ENCODE results near the gene ABCA12.

GRCh38 chr2:215186021-215186420 lies 47.6 kb upstream of the ABCA12 start:
- no peak for TF ChIP-seq FOXM1 (IDR thresholded peaks at IDR 0.05; ENCODE audit: borderline replicate concordance, low read depth)
- no peak for TF ChIP-seq REST (IDR thresholded peaks at IDR 0.05; ENCODE audit: low read depth)
- TF ChIP-seq EP300 (IDR thresholded peaks at IDR 0.05; ENCODE audit: borderline replicate concordance) = no peak
- no peak for TF ChIP-seq NFIC (IDR thresholded peaks at IDR 0.05)
- TF ChIP-seq TAF1 (IDR thresholded peaks at IDR 0.05; ENCODE audit: low read depth) = no peak
- TF ChIP-seq ZBTB7A (IDR thresholded peaks at IDR 0.05; ENCODE audit: low read depth) = no peak
- TF ChIP-seq RAD21 (IDR thresholded peaks at IDR 0.05; ENCODE audit: low read depth) = no peak
- no peak for TF ChIP-seq CREB1 (IDR thresholded peaks at IDR 0.05; ENCODE audit: low read depth)
- TF ChIP-seq TEAD4 (IDR thresholded peaks at IDR 0.05) = no peak
- TF ChIP-seq EGR1 (IDR thresholded peaks at IDR 0.05) = no peak
- TF ChIP-seq TCF12 (IDR thresholded peaks at IDR 0.05; ENCODE audit: low read depth) = no peak
- TF ChIP-seq USF1 (IDR thresholded peaks at IDR 0.05) = no peak
- TF ChIP-seq CEBPB (IDR thresholded peaks at IDR 0.05) = no peak
- no peak for TF ChIP-seq MAX (IDR thresholded peaks at IDR 0.05)

All from Ishikawa (cell line).